Trophoblast cell (in vitro differentiated cells and primary cell): ENCODE measurements around the gene ETAA1.
A peak's percentile ranks its signal among the peaks of the same experiment; 100 is the strongest.

Experiments
- DNase-seq, 2 donors: peaks; one replicate each; pipeline ENCODE4 v3.0.0-alpha.2; 2016
- H2AFZ ChIP-seq: 2 replicates; pipeline ENCODE4 v1.6.1; 2013; ENCODE audit warnings: low read length, moderate library complexity, mild to moderate bottlenecking; ENCODE audit not compliant: insufficient read depth, poor library complexity
- H2AK5ac ChIP-seq: 2 replicates; pipeline ENCODE4 v1.6.1; 2013; ENCODE audit warnings: mild to moderate bottlenecking, low read length
- H2BK120ac ChIP-seq: 2 replicates; pipeline ENCODE4 v1.6.1; 2013; ENCODE audit warnings: low read length, mild to moderate bottlenecking, moderate library complexity; ENCODE audit not compliant: insufficient read depth, poor library complexity
- H2BK12ac ChIP-seq: 2 replicates; pipeline ENCODE4 v1.6.1; 2013; ENCODE audit warnings: mild to moderate bottlenecking, low read length, moderate library complexity
- H2BK5ac ChIP-seq: 2 replicates; pipeline ENCODE4 v1.6.1; 2013; ENCODE audit warnings: low read length, low read depth, moderate library complexity, mild to moderate bottlenecking; ENCODE audit not compliant: poor library complexity
- H3K14ac ChIP-seq: 2 replicates; pipeline ENCODE4 v1.6.1; 2013; ENCODE audit warnings: mild to moderate bottlenecking, low read length
- H3K18ac ChIP-seq: 2 replicates; pipeline ENCODE4 v1.6.1; 2013; ENCODE audit warnings: mild to moderate bottlenecking, low read length
- H3K23ac ChIP-seq: 2 replicates; pipeline ENCODE4 v1.6.1; 2013; ENCODE audit warnings: low read length
- H3K27ac ChIP-seq: 2 replicates; pipeline ENCODE4 v1.5.1; 2013; ENCODE audit warnings: low read depth, mild to moderate bottlenecking, inconsistent platforms, low read length, moderate library complexity
- H3K27me3 ChIP-seq: 2 replicates; pipeline ENCODE4 v1.6.1; 2013; ENCODE audit warnings: inconsistent platforms, mild to moderate bottlenecking, low read length, moderate library complexity; ENCODE audit not compliant: insufficient read depth
- H3K36me3 ChIP-seq, 2 experiments: 1 replicate in 1 of 2; 2 replicates in 1 of 2; pipeline ENCODE4 v1.6.1; 2013; ENCODE audit warnings: low read length in 2 of 2, mild to moderate bottlenecking in 2 of 2, moderate library complexity in 1 of 2; ENCODE audit not compliant: insufficient read depth in 2 of 2, control insufficient read depth in 1 of 2
- H3K4ac ChIP-seq: 2 replicates; pipeline ENCODE4 v1.6.1; 2013; ENCODE audit warnings: low read depth, mild to moderate bottlenecking, low read length, moderate library complexity
- H3K4me1 ChIP-seq, 2 experiments: 1 replicate in 1 of 2; 2 replicates in 1 of 2; pipeline ENCODE4 v1.6.1; 2013; ENCODE audit warnings: low read length in 2 of 2, mild to moderate bottlenecking in 2 of 2, moderate library complexity in 1 of 2; ENCODE audit not compliant: insufficient read depth in 2 of 2, control insufficient read depth in 1 of 2
- H3K4me2 ChIP-seq: 2 replicates; pipeline ENCODE4 v1.6.1; 2013; ENCODE audit warnings: inconsistent platforms, mild to moderate bottlenecking, low read length, moderate library complexity
- H3K4me3 ChIP-seq: 2 replicates; pipeline ENCODE4 v1.5.1; 2013; ENCODE audit warnings: mild to moderate bottlenecking, low read depth, low read length, inconsistent platforms
- H3K79me1 ChIP-seq: one replicate; pipeline ENCODE4 v1.6.1; 2013; ENCODE audit warnings: low read length
- H3K79me2 ChIP-seq: 2 replicates; pipeline ENCODE4 v1.6.1; 2013; ENCODE audit warnings: low read length, mild to moderate bottlenecking; ENCODE audit not compliant: control insufficient read depth, insufficient read depth, poor library complexity
- H3K9ac ChIP-seq: 2 replicates; pipeline ENCODE4 v1.6.1; 2013; ENCODE audit warnings: mild to moderate bottlenecking, low read length
- H3K9me3 ChIP-seq: 2 replicates; pipeline ENCODE4 v1.6.1; 2013; ENCODE audit warnings: low read depth, mild to moderate bottlenecking, control low read depth, inconsistent platforms, low read length; ENCODE audit not compliant: insufficient read depth
- H4K12ac ChIP-seq: 2 replicates; pipeline ENCODE4 v1.6.1; 2013; ENCODE audit warnings: low read depth, mild to moderate bottlenecking, low read length, moderate library complexity
- H4K8ac ChIP-seq: 2 replicates; pipeline ENCODE4 v1.6.1; 2013; ENCODE audit warnings: low read depth, mild to moderate bottlenecking, low read length, moderate library complexity
- H4K91ac ChIP-seq: one replicate; pipeline ENCODE4 v1.6.1; 2013; ENCODE audit warnings: low read depth, mild to moderate bottlenecking, low read length, moderate library complexity
- WGBS: extraction: QIAGEN DNeasy Blood & Tissue Kit; methylation state at CpG from one replicate; pipeline ENCODE4 v1.1.7; 2013; ENCODE audit warnings: missing lambda C conversion rate; ENCODE audit not compliant: insufficient read length, insufficient coverage; ENCODE audit errors: extremely low coverage; 5-methylcytosine and 5-hydroxymethylcytosine counted together

Gene ETAA1

GRCh38 chr2:67378555-67378954 is 18.6 kb upstream of the ETAA1 start:
- H4K8ac ChIP-seq: no peak overlapping the region
- H3K27me3 ChIP-seq: no peaks in the 10 kb centered on the region
- H2BK12ac ChIP-seq: no peak overlapping the region
- H4K91ac ChIP-seq: no peak overlapping the region
- no peak overlapping the region for H2AFZ ChIP-seq
- no peak overlapping the region for H3K18ac ChIP-seq
- H3K4me1 ChIP-seq: no peaks in the 10 kb centered on the region
- H4K12ac ChIP-seq: no peak overlapping the region
- no CpG with 5 or more reads among the region's 1 CpG for WGBS
- H3K23ac ChIP-seq: no peak overlapping the region
- DNase-seq: no peak
- H2BK5ac ChIP-seq: no peak overlapping the region
- H2AK5ac ChIP-seq: no peak overlapping the region
- H3K36me3 ChIP-seq: no peaks in the 10 kb centered on the region
- no peaks in the 10 kb centered on the region for H3K79me2 ChIP-seq
- no peak overlapping the region for H3K4me2 ChIP-seq
- no peak overlapping the region for H3K27ac ChIP-seq
- no peak overlapping the region for H2BK120ac ChIP-seq
- H3K4me3 ChIP-seq: no peak overlapping the region
- no peak overlapping the region for H3K4ac ChIP-seq
- no peak overlapping the region for H3K9ac ChIP-seq
- H3K79me1 ChIP-seq: no peaks in the 10 kb centered on the region
- no peak overlapping the region for H3K14ac ChIP-seq
- H3K9me3 ChIP-seq: no peaks in the 10 kb centered on the region

GRCh38 chr2:67379048-67379447 is 18.1 kb upstream of the ETAA1 start:
- no peak overlapping the region for H4K8ac ChIP-seq
- H3K23ac ChIP-seq: no peak overlapping the region
- H2BK12ac ChIP-seq: no peak overlapping the region
- no peak overlapping the region for H3K4ac ChIP-seq
- H3K4me2 ChIP-seq: no peak overlapping the region
- no peaks in the 10 kb centered on the region for H3K4me1 ChIP-seq
- H3K36me3 ChIP-seq: no peaks in the 10 kb centered on the region
- H2BK120ac ChIP-seq: no peak overlapping the region
- no peak overlapping the region for H2AK5ac ChIP-seq
- no peak overlapping the region for H2AFZ ChIP-seq
- H3K79me2 ChIP-seq: no peaks in the 10 kb centered on the region
- no peak overlapping the region for H3K4me3 ChIP-seq
- no peaks in the 10 kb centered on the region for H3K79me1 ChIP-seq
- H3K9me3 ChIP-seq: no peaks in the 10 kb centered on the region
- DNase-seq: no peak
- H3K27me3 ChIP-seq: no peaks in the 10 kb centered on the region
- H3K9ac ChIP-seq: no peak overlapping the region
- H2BK5ac ChIP-seq: no peak overlapping the region
- WGBS: no CpG with 5 or more reads among the region's 1 CpG
- no peak overlapping the region for H3K27ac ChIP-seq
- H4K91ac ChIP-seq: no peak overlapping the region
- H4K12ac ChIP-seq: no peak overlapping the region
- no peak overlapping the region for H3K14ac ChIP-seq
- no peak overlapping the region for H3K18ac ChIP-seq

DNA sequence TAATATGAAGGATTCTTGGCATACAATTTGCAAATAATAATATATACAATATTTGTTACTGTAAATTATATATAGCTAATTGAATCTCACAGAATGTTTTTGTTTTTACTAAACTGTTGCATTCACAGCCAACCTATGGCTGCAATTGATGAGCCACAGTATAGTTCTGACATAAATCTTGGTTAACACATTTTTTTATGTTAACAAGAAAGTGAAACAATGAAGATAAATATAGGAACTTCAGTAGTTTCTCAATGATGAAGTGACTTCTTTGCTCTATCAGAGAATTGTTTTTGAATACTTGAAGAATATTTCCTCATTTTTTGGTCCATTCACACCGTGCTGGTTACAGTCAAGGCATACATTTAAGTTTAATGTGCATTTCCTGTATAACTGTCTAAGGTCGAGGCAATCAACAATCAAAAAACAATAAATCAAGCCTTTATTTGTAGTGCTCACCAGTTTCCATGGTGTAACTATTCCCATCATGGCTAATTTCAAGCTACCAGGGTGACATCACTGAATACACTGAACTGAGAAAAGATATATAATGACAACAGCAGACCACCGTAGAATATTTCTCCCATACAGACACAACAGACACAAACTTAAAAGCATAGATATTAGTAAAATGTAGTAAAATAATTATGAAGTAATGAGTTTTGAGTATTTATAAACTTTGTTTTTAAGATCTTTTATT is 12.9 kb upstream of the ETAA1 start:
- Histone ChIP-seq H4K91ac (no peak overlapping the region), H3K4me3 (no peak overlapping the region), H2BK5ac (no peak overlapping the region), H2AFZ (no peak overlapping the region), H3K4me2 (no peak overlapping the region), H3K14ac (no peak overlapping the region), H2BK120ac (no peak overlapping the region), H4K8ac (no peak overlapping the region), H3K9ac (no peak overlapping the region), H4K12ac (no peak overlapping the region), H3K27me3 (no peaks in the 10 kb centered on the region), H3K4ac (no peak overlapping the region), H3K36me3 (no peaks in the 10 kb centered on the region), H3K18ac (no peak overlapping the region), H2BK12ac (no peak overlapping the region), H3K79me1 (no peaks in the 10 kb centered on the region), H3K23ac (no peak overlapping the region), H3K9me3 (no peaks in the 10 kb centered on the region), H2AK5ac (no peak overlapping the region), H3K79me2 (no peaks in the 10 kb centered on the region), H3K27ac (no peak overlapping the region), H3K4me1 (peaks cover 0 to 2% of the 10 kb centered on the region in 2 experiments)
- no peak for DNase-seq
- no CpG with 5 or more reads among the region's 3 CpGs for WGBS

DNA sequence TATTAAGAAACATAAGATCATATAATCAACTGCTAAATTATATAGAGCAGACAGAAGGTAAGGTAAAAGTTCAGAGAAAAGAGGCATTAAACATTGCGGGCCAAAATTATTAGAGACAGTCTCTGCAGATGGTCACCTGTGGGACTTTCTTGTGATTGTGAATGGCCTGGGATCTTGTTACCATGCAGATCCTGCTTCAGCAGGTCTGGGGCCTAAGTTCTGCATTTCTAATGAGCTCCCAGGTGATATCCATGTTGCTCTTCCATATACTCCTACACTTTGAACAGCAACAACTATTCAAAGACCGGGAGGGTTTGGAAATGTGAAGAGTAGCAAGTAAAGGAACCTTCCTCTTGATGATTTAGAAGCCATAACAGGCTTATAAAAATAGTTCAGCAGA is 8.5 kb upstream of the ETAA1 start:
- no peaks in the 10 kb centered on the region for H3K79me1 ChIP-seq
- H3K23ac ChIP-seq: no peak overlapping the region
- H3K18ac ChIP-seq: no peak overlapping the region
- no peak overlapping the region for H2BK120ac ChIP-seq
- H2AFZ ChIP-seq: no peak overlapping the region
- no CpG with 5 or more reads among the region's 2 CpGs for WGBS
- no peak for DNase-seq
- peaks cover 0 to 2% of the 10 kb centered on the region in 2 experiments for H3K4me1 ChIP-seq
- H2BK5ac ChIP-seq: no peak overlapping the region
- H3K27ac ChIP-seq: no peak overlapping the region
- no peak overlapping the region for H2AK5ac ChIP-seq
- no peak overlapping the region for H3K4ac ChIP-seq
- H4K91ac ChIP-seq: peak overlapping the region; percentile 6
- no peak overlapping the region for H3K4me2 ChIP-seq
- H3K27me3 ChIP-seq: no peaks in the 10 kb centered on the region
- H3K79me2 ChIP-seq: no peaks in the 10 kb centered on the region
- no peak overlapping the region for H2BK12ac ChIP-seq
- H4K12ac ChIP-seq: no peak overlapping the region
- H3K9ac ChIP-seq: no peak overlapping the region
- H3K4me3 ChIP-seq: no peak overlapping the region
- no peaks in the 10 kb centered on the region for H3K9me3 ChIP-seq
- no peak overlapping the region for H4K8ac ChIP-seq
- H3K14ac ChIP-seq: no peak overlapping the region
- H3K36me3 ChIP-seq: no peaks in the 10 kb centered on the region
